ENCODE results near the gene CETP.

- TF ChIP-seq CTCF (IDR thresholded peaks at IDR 0.05) (peak; percentile 40 to 86 (median 60)), POLR2A (IDR thresholded peaks at IDR 0.05) (no peak), POLR2AphosphoS5 (IDR thresholded peaks at IDR 0.05) (no peak)
Observed at GRCh38 chr16:56964243-56965148, 2.7 kb downstream of the CETP start.

Data from sigmoid colon (tissue), 4 donors.